Subcutaneous abdominal adipose tissue (tissue), 5 donors: ENCODE data around the gene HFE.
"Not testable (repeated sequence)": the region's sequence is repeated elsewhere in the genome, so short reads cannot be mapped to it uniquely, and the experiment has no call there.

ENCODE experiments used
- H3K27ac ChIP-seq: one replicate; pipeline ENCODE4 v1.7.0; 2013; ENCODE audit warnings: low read depth, mild to moderate bottlenecking, inconsistent platforms, low read length, moderate library complexity
- H3K27me3 ChIP-seq, 5 donors: one replicate each; pipeline ENCODE4 v1.7.0; 2013; ENCODE audit warnings: low read length in 5 of 5, inconsistent platforms in 1 of 5; ENCODE audit not compliant: control insufficient read depth in 5 of 5, insufficient read depth in 4 of 5
- H3K36me3 ChIP-seq, 5 donors: one replicate each; pipeline ENCODE4 v1.7.0; 2013; ENCODE audit warnings: low read length in 5 of 5; ENCODE audit not compliant: control insufficient read depth in 5 of 5, insufficient read depth in 5 of 5
- H3K4me1 ChIP-seq, 5 donors: one replicate each; pipeline ENCODE4 v1.7.0; 2013; ENCODE audit warnings: low read length in 5 of 5, mild to moderate bottlenecking in 3 of 5, moderate library complexity in 1 of 5; ENCODE audit not compliant: control insufficient read depth in 5 of 5, insufficient read depth in 5 of 5
- H3K4me3 ChIP-seq, 5 donors: one replicate each; pipeline ENCODE4 v1.7.0; 2013; ENCODE audit warnings: low read length in 5 of 5, low read depth in 1 of 5
- H3K9ac ChIP-seq, 5 donors: one replicate each; pipeline ENCODE4 v1.7.0; 2013; ENCODE audit warnings: low read length in 5 of 5, mild to moderate bottlenecking in 4 of 5, moderate library complexity in 3 of 5
- H3K9me3 ChIP-seq, 5 donors: one replicate each; pipeline ENCODE4 v1.7.0; 2013; ENCODE audit warnings: low read length in 5 of 5; ENCODE audit not compliant: control insufficient read depth in 5 of 5
- donor health status: healthy.
- donor health status: healthy.
- donor health status: healthy.
- donor health status: healthy.
- donor health status: healthy.

HFE gene

DNA sequence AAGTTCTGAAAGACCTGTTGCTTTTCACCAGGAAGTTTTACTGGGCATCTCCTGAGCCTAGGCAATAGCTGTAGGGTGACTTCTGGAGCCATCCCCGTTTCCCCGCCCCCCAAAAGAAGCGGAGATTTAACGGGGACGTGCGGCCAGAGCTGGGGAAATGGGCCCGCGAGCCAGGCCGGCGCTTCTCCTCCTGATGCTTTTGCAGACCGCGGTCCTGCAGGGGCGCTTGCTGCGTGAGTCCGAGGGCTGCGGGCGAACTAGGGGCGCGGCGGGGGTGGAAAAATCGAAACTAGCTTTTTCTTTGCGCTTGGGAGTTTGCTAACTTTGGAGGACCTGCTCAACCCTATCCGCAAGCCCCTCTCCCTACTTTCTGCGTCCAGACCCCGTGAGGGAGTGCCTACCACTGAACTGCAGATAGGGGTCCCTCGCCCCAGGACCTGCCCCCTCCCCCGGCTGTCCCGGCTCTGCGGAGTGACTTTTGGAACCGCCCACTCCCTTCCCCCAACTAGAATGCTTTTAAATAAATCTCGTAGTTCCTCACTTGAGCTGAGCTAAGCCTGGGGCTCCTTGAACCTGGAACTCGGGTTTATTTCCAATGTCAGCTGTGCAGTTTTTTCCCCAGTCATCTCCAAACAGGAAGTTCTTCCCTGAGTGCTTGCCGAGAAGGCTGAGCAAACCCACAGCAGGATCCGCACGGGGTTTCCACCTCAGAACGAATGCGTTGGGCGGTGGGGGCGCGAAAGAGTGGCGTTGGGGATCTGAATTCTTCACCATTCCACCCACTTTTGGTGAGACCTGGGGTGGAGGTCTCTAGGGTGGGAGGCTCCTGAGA is at the start of gene HFE:
Gene HFE (plus strand): TSS at position 146 of the 832 bp plus-strand sequence. CDS start 12 bp downstream, at position 158.
- no peaks in the 10 kb centered on the region for H3K36me3 ChIP-seq
- peak within 1 kb of the TSS; percentile 88 to 95 (median 92) for H3K4me3 ChIP-seq
- H3K9ac ChIP-seq, result peak within 1 kb of the TSS; percentile 73 to 90 (median 84)

DNA sequence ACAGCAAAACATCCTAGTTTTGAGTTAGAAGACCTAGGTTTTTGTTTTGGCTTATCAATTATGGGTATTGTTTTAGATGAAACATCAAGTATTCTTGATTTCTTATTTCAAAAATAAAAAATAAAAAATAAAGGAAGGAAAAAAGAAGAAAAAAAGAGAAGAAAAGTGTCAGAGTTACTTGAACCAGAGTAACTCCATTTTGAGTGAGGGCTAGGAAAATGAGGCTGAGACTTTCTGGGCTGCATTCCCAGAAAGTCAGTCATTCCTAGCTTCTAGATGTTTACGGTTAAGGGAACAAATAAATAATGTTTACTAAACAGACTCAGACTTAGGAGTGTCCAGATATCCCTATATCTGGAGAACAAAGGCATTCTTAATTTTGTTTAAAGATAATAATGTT is 45.3 kb upstream of the HFE start:
- H3K4me1 ChIP-seq, result peaks cover 3 to 27% (median 25%) of the 10 kb centered on the region in 5 donors
- H3K27ac ChIP-seq, result no peak overlapping the region
- H3K4me3 ChIP-seq, result no peak overlapping the region
- H3K36me3 ChIP-seq, result no peaks in the 10 kb centered on the region
- no peaks in the 10 kb centered on the region for H3K9me3 ChIP-seq
- no peak overlapping the region for H3K9ac ChIP-seq
- H3K27me3 ChIP-seq, result no peaks in the 10 kb centered on the region

More for the DNA sequence above, at the start of gene HFE:
- H3K27ac ChIP-seq, result peak within 1 kb of the TSS; percentile 81
- H3K9me3 ChIP-seq, result no peaks in the 10 kb centered on the region
- peaks cover 2 to 29% (median 22%) of the 10 kb centered on the region in 5 donors for H3K4me1 ChIP-seq
- H3K27me3 ChIP-seq, result no peaks in the 10 kb centered on the region

DNA sequence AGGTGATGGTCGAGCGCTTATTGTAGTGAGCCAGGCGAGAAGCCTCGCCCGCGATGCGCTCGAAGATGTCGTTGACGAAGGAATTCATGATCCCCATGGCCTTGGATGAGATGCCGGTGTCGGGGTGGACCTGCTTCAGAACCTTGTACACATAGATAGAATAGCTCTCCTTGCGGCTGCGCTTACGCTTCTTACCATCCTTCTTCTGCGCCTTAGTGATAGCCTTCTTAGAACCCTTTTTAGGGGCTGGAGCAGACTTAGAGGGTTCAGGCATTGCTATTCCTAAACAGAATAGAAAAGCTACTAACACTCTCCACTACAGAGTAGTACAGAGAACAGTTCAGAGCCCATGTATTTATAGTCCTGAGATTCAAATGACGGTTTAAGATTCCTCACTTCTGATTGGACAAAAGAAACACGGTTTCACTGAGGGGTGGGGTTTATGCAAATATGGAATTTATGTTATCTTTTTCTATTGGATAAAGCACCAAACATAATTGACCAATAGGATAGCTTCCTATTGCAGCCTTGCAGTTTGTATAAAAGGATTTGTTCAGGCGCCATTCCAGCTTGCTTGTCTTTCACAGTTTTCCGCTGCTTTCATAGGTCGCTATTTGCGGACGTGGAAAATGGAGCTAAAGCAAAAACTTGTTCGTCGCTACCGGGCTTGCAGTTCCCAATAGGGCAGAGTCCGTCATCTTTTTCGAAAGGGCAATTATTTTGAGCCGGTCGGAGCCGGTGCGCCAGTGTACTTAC is 43.7 kb upstream of the HFE start:
- Histone ChIP-seq H3K9ac (peak overlapping the region; percentile 2 to 71 (median 52)), H3K27me3 (no peaks in the 10 kb centered on the region), H3K9me3 (no peaks in the 10 kb centered on the region), H3K4me1 (peaks cover 3 to 27% (median 25%) of the 10 kb centered on the region in 5 donors), H3K4me3 (peak overlapping the region; percentile 64 to 87 (median 85)), H3K27ac (peak overlapping the region; percentile 86), H3K36me3 (no peaks in the 10 kb centered on the region)

DNA sequence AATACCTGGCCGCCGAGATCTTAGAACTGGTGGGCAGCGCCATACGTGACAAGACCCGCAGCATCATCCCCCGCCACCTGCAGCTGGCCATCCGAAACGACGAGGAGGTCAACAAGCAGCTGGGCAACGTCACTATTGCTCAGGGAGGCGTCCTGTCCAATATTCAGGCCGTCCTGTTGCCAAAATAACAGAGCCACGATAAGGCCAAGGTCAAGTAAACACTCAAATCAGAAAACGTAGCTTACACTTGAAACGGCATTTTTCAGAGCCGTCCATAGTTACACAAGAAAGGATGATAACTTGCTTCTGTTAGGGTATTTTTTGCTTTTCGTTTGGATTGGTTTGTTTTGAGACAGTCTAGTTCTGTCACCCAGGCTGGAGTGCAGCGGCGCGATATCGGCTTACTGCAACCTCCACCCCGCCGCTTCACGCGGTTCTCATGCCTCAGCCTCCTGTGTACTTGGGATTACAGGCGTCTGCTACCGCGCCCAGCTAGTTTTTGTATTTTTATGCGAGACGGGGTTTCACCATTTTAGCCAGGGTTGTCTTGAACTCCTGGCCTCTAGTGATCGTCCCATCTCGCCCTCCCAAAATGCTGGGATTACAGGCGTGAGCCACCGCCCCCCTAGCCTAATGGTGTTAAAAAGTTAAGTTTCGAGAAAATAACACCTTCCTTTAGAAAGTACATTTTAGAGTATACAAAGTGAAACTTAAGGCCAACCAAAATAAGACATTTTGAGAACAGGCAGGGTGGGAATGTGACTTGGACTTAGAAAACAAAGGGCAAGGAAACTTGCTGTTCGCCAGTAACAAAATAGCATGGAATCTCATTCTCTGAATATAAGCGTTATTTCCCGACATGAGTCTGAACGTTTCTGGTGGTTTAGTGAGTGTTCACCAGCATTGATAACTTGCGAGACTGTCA is 42.8 kb upstream of the HFE start:
- peaks cover 3 to 27% (median 25%) of the 10 kb centered on the region in 5 donors for H3K4me1 ChIP-seq
- no peaks in the 10 kb centered on the region for H3K9me3 ChIP-seq
- peak overlapping the region; percentile 64 to 87 (median 85) for H3K4me3 ChIP-seq
- peak overlapping the region; percentile 86 for H3K27ac ChIP-seq
- H3K9ac ChIP-seq, result peak overlapping the region; percentile 18 to 71 (median 50)
- no peaks in the 10 kb centered on the region for H3K36me3 ChIP-seq
- no peaks in the 10 kb centered on the region for H3K27me3 ChIP-seq

DNA sequence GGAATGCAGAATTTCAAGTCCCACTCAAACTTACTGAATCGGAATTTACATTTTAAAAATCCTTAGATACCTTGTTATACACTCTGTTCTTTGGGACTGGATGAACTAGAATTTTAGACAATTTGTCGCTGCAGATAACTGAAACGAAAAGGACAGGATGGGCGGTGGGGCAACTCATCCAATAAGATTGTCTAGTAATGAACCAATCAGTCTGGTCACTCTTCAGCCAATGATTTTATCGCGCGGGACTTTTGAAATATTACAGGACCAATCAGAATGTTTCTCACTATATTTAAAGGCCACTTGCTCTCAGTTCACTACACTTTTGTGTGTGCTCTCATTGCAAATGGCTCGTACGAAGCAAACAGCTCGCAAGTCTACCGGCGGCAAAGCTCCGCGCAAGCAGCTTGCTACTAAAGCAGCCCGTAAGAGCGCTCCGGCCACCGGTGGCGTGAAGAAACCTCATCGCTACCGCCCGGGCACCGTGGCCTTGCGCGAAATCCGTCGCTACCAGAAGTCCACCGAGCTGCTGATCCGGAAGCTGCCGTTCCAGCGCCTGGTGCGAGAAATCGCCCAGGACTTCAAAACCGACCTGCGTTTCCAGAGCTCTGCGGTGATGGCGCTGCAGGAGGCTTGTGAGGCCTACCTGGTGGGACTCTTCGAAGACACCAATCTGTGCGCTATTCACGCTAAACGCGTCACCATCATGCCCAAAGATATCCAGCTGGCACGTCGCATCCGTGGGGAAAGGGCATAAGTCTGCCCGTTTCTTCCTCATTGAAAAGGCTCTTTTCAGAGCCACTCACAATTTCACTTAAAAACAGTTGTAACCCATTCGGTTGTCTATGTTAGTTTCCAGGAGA is 41.9 kb upstream of the HFE start:
- peak overlapping the region; percentile 86 for H3K27ac ChIP-seq
- peak overlapping the region; percentile 64 to 87 (median 85) for H3K4me3 ChIP-seq
- peaks cover 3 to 27% (median 25%) of the 10 kb centered on the region in 5 donors for H3K4me1 ChIP-seq
- peak overlapping the region in 4 of 5 donors; percentile 18 to 71 (median 56) for H3K9ac ChIP-seq
- H3K36me3 ChIP-seq, result no peaks in the 10 kb centered on the region
- no peaks in the 10 kb centered on the region for H3K9me3 ChIP-seq
- no peaks in the 10 kb centered on the region for H3K27me3 ChIP-seq

GRCh38 chr6:26045928-26046368 is 41.3 kb upstream of the HFE start:
- H3K4me3 ChIP-seq, result peak overlapping the region in 4 of 5 donors; percentile 68 to 87 (median 85)
- peak overlapping the region in 1 of 5 donors; percentile 62 for H3K9ac ChIP-seq
- no peaks in the 10 kb centered on the region for H3K36me3 ChIP-seq
- no peaks in the 10 kb centered on the region for H3K27me3 ChIP-seq
- no peaks in the 10 kb centered on the region for H3K9me3 ChIP-seq
- H3K4me1 ChIP-seq, result peaks cover 3 to 27% (median 25%) of the 10 kb centered on the region in 5 donors
- no peak overlapping the region for H3K27ac ChIP-seq

DNA sequence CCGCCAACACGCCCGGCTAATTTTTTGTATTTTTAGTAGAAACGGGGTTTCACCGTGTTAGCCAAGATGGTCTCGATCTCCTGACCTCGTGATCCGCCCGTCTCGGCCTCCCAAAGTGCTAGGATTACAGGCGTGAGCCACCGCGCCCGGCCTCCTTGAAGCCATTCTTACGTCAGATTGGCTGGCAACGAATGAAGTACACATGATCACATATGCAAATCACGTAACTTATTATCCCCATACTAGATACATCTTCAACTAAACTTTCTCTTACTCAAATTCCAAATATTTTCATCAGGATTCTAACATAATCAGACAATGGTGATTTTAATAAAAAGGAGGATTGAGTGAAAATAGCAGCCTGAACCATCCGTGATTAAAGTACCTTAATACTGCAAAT is 39.9 kb upstream of the HFE start:
- H3K4me3 ChIP-seq, H3K27me3 ChIP-seq, H3K9me3 ChIP-seq, H3K36me3 ChIP-seq, H3K27ac ChIP-seq, H3K9ac ChIP-seq: not testable (repeated sequence)
- peaks cover 3 to 27% (median 25%) of the 10 kb centered on the region in 5 donors for H3K4me1 ChIP-seq

DNA sequence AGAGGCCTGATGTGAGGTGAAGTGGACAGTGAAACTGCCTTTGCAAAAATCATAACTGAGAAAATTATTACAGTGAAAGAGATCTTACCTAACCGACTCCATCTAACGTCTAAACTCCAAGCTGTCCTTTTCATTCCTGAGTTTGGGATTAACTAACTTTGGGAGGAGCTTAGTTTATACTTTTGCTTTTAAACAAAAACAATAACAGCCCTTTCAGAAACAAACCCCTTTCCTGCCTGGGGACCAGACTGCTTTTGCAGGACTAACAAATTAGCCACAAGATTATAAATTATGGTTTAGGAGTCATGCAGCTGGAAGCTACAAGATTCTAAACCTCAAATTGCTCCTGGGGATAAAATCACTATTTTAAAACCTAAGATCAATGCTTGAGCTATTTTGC is 38.6 kb upstream of the HFE start:
- Histone ChIP-seq H3K36me3 (no peaks in the 10 kb centered on the region), H3K27me3 (no peaks in the 10 kb centered on the region), H3K4me3 (no peak overlapping the region)

More for the DNA sequence above, 38.6 kb upstream of the HFE start:
- Histone ChIP-seq H3K27ac (no peak overlapping the region), H3K9me3 (no peaks in the 10 kb centered on the region), H3K4me1 (peaks cover 3 to 21% (median 19%) of the 10 kb centered on the region in 5 donors), H3K9ac (no peak overlapping the region)
